ENCODE data around the gene EDN2. TPM values are rescaled to one million over a fixed set of nuclear protein-coding genes. Genes with fewer than 3 reads are reported as not detected.

The EDN2 gene
- total RNA-seq, 2 donors from 2014 or later, result not detected

GRCh38 chr1:41475859-41476567 lies 8.5 kb downstream of the EDN2 start:
- no peak overlapping the region for H3K4me3 Mint-ChIP-seq
- ATAC-seq (replicated peaks), result no peak
- no peaks in the 10 kb centered on the region for H3K27me3 Mint-ChIP-seq
- H3K27ac Mint-ChIP-seq, result no peak overlapping the region
- no peaks in the 10 kb centered on the region for H3K36me3 Mint-ChIP-seq (ENCODE audit: low read depth)
- H3K4me1 Mint-ChIP-seq, result peaks cover 4% of the 10 kb centered on the region
- H3K9me3 Mint-ChIP-seq, result no peaks in the 10 kb centered on the region

GRCh38 chr1:41475346-41475745 lies 9.1 kb downstream of the EDN2 start:
- no peaks in the 10 kb centered on the region for H3K9me3 Mint-ChIP-seq
- H3K36me3 Mint-ChIP-seq (ENCODE audit: low read depth), result no peaks in the 10 kb centered on the region
- no peak overlapping the region for H3K4me3 Mint-ChIP-seq
- peaks cover 3% of the 10 kb centered on the region for H3K27me3 Mint-ChIP-seq
- no peak for ATAC-seq (replicated peaks)
- no peak overlapping the region for H3K27ac Mint-ChIP-seq
- peaks cover 4% of the 10 kb centered on the region for H3K4me1 Mint-ChIP-seq

- no peak overlapping the region for H3K27ac Mint-ChIP-seq
- H3K4me3 Mint-ChIP-seq, result no peak overlapping the region
- no peaks in the 10 kb centered on the region for H3K36me3 Mint-ChIP-seq (ENCODE audit: low read depth)
- ATAC-seq (replicated peaks), result no peak
- H3K27me3 Mint-ChIP-seq, result peaks cover 3% of the 10 kb centered on the region
- H3K4me1 Mint-ChIP-seq, result peaks cover 4% of the 10 kb centered on the region
- H3K9me3 Mint-ChIP-seq, result no peaks in the 10 kb centered on the region
Measured at GRCh38 chr1:41474490-41475271, 9.8 kb downstream of the EDN2 start.

- no peaks in the 10 kb centered on the region for H3K36me3 Mint-ChIP-seq (ENCODE audit: low read depth)
- peaks cover 3% of the 10 kb centered on the region for H3K27me3 Mint-ChIP-seq
- H3K4me1 Mint-ChIP-seq, result peaks cover 4% of the 10 kb centered on the region
- no peak for ATAC-seq (replicated peaks)
- H3K9me3 Mint-ChIP-seq, result no peaks in the 10 kb centered on the region
- H3K27ac Mint-ChIP-seq, result no peak overlapping the region
- no peak overlapping the region for H3K4me3 Mint-ChIP-seq
Measured at GRCh38 chr1:41473738-41474362, 10.6 kb downstream of the EDN2 start.

GRCh38 chr1:41471658-41472057 lies 12.8 kb downstream of the EDN2 start:
- no peaks in the 10 kb centered on the region for H3K36me3 Mint-ChIP-seq (ENCODE audit: low read depth)
- H3K27me3 Mint-ChIP-seq, result peaks cover 6% of the 10 kb centered on the region
- ATAC-seq (replicated peaks), result no peak
- H3K4me1 Mint-ChIP-seq, result no peaks in the 10 kb centered on the region
- H3K27ac Mint-ChIP-seq, result no peak overlapping the region
- H3K9me3 Mint-ChIP-seq, result no peaks in the 10 kb centered on the region
- H3K4me3 Mint-ChIP-seq, result no peak overlapping the region

- no peaks in the 10 kb centered on the region for H3K36me3 Mint-ChIP-seq (ENCODE audit: low read depth)
- H3K9me3 Mint-ChIP-seq, result no peaks in the 10 kb centered on the region
- H3K27me3 Mint-ChIP-seq, result peaks cover 6% of the 10 kb centered on the region
- H3K4me3 Mint-ChIP-seq, result no peak overlapping the region
- no peaks in the 10 kb centered on the region for H3K4me1 Mint-ChIP-seq
- ATAC-seq (replicated peaks), result no peak
- no peak overlapping the region for H3K27ac Mint-ChIP-seq
Measured at GRCh38 chr1:41469706-41470105, 14.8 kb downstream of the EDN2 start.

- Mint-ChIP-seq H3K27me3 (peaks cover 12% of the 10 kb centered on the region), H3K9me3 (no peaks in the 10 kb centered on the region), H3K27ac (no peak overlapping the region), H3K36me3 (ENCODE audit: low read depth) (no peaks in the 10 kb centered on the region), H3K4me3 (no peak overlapping the region), H3K4me1 (no peaks in the 10 kb centered on the region)
- ATAC-seq (replicated peaks), result no peak
Measured at GRCh38 chr1:41468122-41468762, 16.2 kb downstream of the EDN2 start.

- Mint-ChIP-seq H3K27ac (no peak overlapping the region), H3K4me3 (no peak overlapping the region), H3K9me3 (no peaks in the 10 kb centered on the region), H3K4me1 (no peaks in the 10 kb centered on the region), H3K27me3 (peaks cover 12% of the 10 kb centered on the region), H3K36me3 (ENCODE audit: low read depth) (no peaks in the 10 kb centered on the region)
- ATAC-seq (replicated peaks), result no peak
Measured at GRCh38 chr1:41467673-41468072, 16.8 kb downstream of the EDN2 start.

GRCh38 chr1:41466146-41466545 lies 18.3 kb downstream of the EDN2 start:
- Mint-ChIP-seq H3K9me3 (no peaks in the 10 kb centered on the region), H3K4me1 (no peaks in the 10 kb centered on the region), H3K36me3 (ENCODE audit: low read depth) (no peaks in the 10 kb centered on the region), H3K27ac (no peak overlapping the region), H3K4me3 (no peak overlapping the region), H3K27me3 (peaks cover 12% of the 10 kb centered on the region)
- no peak for ATAC-seq (replicated peaks)

GRCh38 chr1:41465741-41466140 lies 18.7 kb downstream of the EDN2 start:
- Mint-ChIP-seq H3K27ac (no peak overlapping the region), H3K4me3 (no peak overlapping the region), H3K4me1 (no peaks in the 10 kb centered on the region), H3K36me3 (ENCODE audit: low read depth) (no peaks in the 10 kb centered on the region), H3K9me3 (no peaks in the 10 kb centered on the region), H3K27me3 (peaks cover 11% of the 10 kb centered on the region)
- ATAC-seq (replicated peaks), result no peak

- ATAC-seq (replicated peaks), result no peak
- Mint-ChIP-seq H3K4me3 (no peak overlapping the region), H3K4me1 (no peaks in the 10 kb centered on the region), H3K9me3 (no peaks in the 10 kb centered on the region), H3K27ac (no peak overlapping the region), H3K27me3 (peaks cover 9% of the 10 kb centered on the region), H3K36me3 (ENCODE audit: low read depth) (no peaks in the 10 kb centered on the region)
Measured at GRCh38 chr1:41464885-41465284, 19.6 kb downstream of the EDN2 start.

- no peak overlapping the region for H3K4me3 Mint-ChIP-seq
- no peak for ATAC-seq (replicated peaks)
- H3K9me3 Mint-ChIP-seq, result no peaks in the 10 kb centered on the region
- H3K27me3 Mint-ChIP-seq, result peaks cover 9% of the 10 kb centered on the region
- no peaks in the 10 kb centered on the region for H3K4me1 Mint-ChIP-seq
- H3K36me3 Mint-ChIP-seq (ENCODE audit: low read depth), result no peaks in the 10 kb centered on the region
- H3K27ac Mint-ChIP-seq, result no peak overlapping the region
Measured at GRCh38 chr1:41463516-41463915, 21.0 kb downstream of the EDN2 start.

GRCh38 chr1:41462680-41463004 lies 21.8 kb downstream of the EDN2 start:
- no peaks in the 10 kb centered on the region for H3K36me3 Mint-ChIP-seq (ENCODE audit: low read depth)
- no peak overlapping the region for H3K27ac Mint-ChIP-seq
- H3K27me3 Mint-ChIP-seq, result peaks cover 6% of the 10 kb centered on the region
- ATAC-seq (replicated peaks), result no peak
- no peak overlapping the region for H3K4me3 Mint-ChIP-seq
- H3K4me1 Mint-ChIP-seq, result no peaks in the 10 kb centered on the region
- no peaks in the 10 kb centered on the region for H3K9me3 Mint-ChIP-seq

- Mint-ChIP-seq H3K4me1 (no peaks in the 10 kb centered on the region), H3K36me3 (ENCODE audit: low read depth) (no peaks in the 10 kb centered on the region), H3K27me3 (peaks cover 6% of the 10 kb centered on the region), H3K9me3 (no peaks in the 10 kb centered on the region), H3K4me3 (no peak overlapping the region), H3K27ac (no peak overlapping the region)
- ATAC-seq (replicated peaks), result no peak
Measured at GRCh38 chr1:41461790-41462679, 22.4 kb downstream of the EDN2 start.
